ENCODE measurements around the gene KISS1.

DNA sequence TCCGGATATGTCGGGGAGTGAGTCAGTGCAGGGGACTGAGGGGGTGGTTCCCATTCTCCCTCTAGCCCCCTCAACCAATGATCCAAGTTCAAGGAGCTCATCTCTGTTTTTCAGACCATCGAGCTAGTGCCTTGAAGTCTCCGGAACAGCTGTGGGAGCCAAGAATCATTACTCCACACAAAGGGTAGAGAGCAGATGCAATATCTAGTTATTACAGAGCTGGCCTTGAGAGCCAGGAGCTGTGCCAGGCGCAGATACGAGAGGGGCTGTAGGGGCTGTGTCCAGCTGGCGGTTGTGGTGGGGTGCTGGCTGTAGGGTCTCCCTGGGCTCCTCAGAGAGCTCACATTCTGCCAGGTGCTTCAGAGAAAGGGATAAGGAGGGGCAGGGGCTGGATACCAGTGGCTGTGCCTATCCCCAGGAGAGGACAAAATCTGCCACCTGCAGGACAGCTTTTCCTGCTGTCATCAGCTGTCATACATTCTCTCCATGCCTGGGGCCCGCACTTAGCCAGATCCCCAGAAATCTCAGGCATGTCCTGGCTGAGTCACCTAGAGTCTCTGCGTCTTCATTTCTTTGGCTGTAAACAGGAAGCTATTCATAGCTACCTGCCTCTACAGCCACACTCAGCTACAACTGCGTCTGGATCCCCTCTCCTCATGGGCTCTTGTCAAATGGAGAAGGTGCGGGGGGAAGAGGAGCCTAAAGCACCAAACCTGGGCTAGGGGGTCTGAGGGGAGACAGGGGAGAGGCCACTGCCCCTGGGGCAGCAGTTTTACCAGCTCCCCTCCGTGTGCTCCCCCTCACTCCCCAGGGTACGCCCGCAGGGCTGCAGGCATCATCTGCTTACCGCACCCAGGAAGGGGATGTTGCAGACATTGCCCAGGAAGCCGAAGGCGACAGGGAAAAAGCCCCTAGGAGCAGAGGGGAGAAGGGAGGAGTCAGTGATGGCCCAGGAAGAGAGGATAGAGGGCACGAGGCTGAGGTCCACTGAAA lies 2.4 kb upstream of the KISS1 start:
- TF ChIP-seq POLR2A (IDR thresholded peaks at IDR 0.05; ENCODE audit: low read length), result no peak
- TF ChIP-seq GATA1 (IDR thresholded peaks at IDR 0.05; ENCODE audit: low read depth, low read length), result no peak
